OCI-LY3 (cell line): Measurements from ENCODE around the gene PRR14L.
A peak's percentile ranks its signal among the peaks of the same experiment; 100 is the strongest.

Experiments used
- H2AFZ ChIP-seq: fragments of 200-600, 300-600 bp; shearing (Covaris generic); 2 replicates; pipeline ENCODE4 v1.6.0; 2014; ENCODE audit warnings: antibody characterized with exemption, low read depth, low read length
- H3K27ac ChIP-seq: fragments of 200-600, 300-600 bp; sonication (generic); 2 replicates; pipeline ENCODE4 v1.5.1; 2014; ENCODE audit warnings: mild to moderate bottlenecking, low read length, moderate library complexity, mixed read lengths
- H3K27me3 ChIP-seq: fragments of 200-600, 300-600 bp; sonication (generic); 2 replicates; pipeline ENCODE4 v1.6.1; 2014; ENCODE audit warnings: low read depth, low read length, mixed read lengths
- H3K36me3 ChIP-seq: fragments of 200-600, 300-600 bp; sonication (generic); replicated peaks from 2 replicates; pipeline ENCODE3; 2014; ENCODE audit warnings: low read depth, low read length, mixed read lengths
- H3K4me1 ChIP-seq: fragments of 300-600, 200-600 bp; sonication (generic); 2 replicates; pipeline ENCODE4 v1.6.1; 2014; ENCODE audit warnings: low read length, mixed read lengths
- H3K4me2 ChIP-seq: fragments of 200-600, 300-600 bp; sonication (generic); 2 replicates; pipeline ENCODE4 v1.6.1; 2014; ENCODE audit warnings: low read length, mixed read lengths
- H3K4me3 ChIP-seq: fragments of 300-600, 200-600 bp; sonication (generic); 2 replicates; pipeline ENCODE4 v1.5.1; 2014; ENCODE audit warnings: antibody characterized with exemption, mild to moderate bottlenecking, low read length, moderate library complexity
- H3K79me2 ChIP-seq: fragments of 300-600, 200-600 bp; shearing (Covaris generic); 2 replicates; pipeline ENCODE4 v1.6.1; 2014; ENCODE audit warnings: mild to moderate bottlenecking, low read length, mixed read lengths
- H3K9ac ChIP-seq: fragments of 300-600, 200-600 bp; shearing (Covaris generic); 2 replicates; pipeline ENCODE4 v1.6.0; 2014; ENCODE audit warnings: mild to moderate bottlenecking, low read length, moderate library complexity
- H3K9me3 ChIP-seq: fragments of 200-600, 300-600 bp; shearing (Covaris generic); 2 replicates; pipeline ENCODE4 v1.6.1; 2014; ENCODE audit warnings: low read length, mixed read lengths; ENCODE audit not compliant: insufficient read depth
- H4K20me1 ChIP-seq: fragments of 200-600, 300-600 bp; sonication (generic); 2 replicates; pipeline ENCODE4 v1.6.1; 2016; ENCODE audit warnings: low read length, mixed read lengths; ENCODE audit not compliant: insufficient read depth
- EZH2phosphoT487 ChIP-seq: fragments of 200-600 bp; shearing (Covaris generic); IDR thresholded peaks from 2 replicates; pipeline ENCODE4 v1.6.1; 2018; ENCODE audit warnings: antibody characterized with exemption, mixed run types, low read depth
- TF ChIP-seq, protein P1 (sequence below): fragments of 200-600, 300-600 bp; sonication (generic); IDR thresholded peaks from 2 replicates; pipeline ENCODE4 v1.5.1; 2014; ENCODE audit warnings: antibody characterized with exemption, low read length, low read depth

PRR14L gene

DNA sequence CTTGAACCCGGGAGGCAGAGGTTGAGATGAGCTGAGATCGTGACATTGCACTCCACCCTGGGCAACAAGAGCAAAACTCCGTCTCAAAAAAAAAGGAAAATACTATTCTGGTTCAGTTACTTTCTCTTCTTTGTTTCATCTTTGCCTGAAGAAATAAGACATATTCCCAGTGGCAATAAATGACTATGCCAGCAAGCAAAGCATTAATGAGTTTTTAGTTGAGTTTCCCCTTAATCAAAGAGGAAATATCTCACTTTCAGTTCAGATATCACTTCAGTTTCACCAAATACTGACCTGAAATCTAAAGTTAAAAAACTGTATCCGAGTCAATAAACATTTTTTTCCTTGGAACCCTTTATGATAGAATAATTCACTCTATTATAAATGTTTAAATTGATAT, 98.3 kb downstream of the PRR14L start:
- Histone ChIP-seq H3K4me1 (peaks cover 58% of the 10 kb centered on the region), H3K27ac (peak overlapping the region; percentile 88), H3K4me3 (peak overlapping the region; percentile 55)

DNA sequence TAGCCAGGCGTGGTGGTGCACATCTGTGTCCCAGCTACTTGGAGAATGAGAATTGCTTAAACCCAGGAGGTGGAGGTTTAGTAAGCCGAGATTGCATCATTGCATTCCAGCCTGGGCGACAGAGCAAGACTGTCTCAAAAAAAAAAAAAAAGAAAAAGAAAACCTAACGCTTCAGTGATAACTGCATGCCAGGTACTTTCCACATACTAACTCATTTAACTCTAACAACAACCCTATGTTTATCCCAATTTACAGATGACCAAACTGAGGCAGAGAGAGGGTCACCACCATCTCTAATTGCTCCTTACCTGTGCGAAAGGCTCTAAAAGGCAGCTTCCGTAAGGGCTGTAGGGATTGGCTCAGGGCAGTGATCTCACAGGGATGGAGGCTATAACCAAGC, 99.5 kb downstream of the PRR14L start:
- Histone ChIP-seq H3K36me3 (peaks cover 28% of the 10 kb centered on the region), H3K4me3 (no peak overlapping the region), H3K9ac (no peak overlapping the region), H3K27me3 (no peaks in the 10 kb centered on the region), H2AFZ (no peak overlapping the region), H3K9me3 (no peaks in the 10 kb centered on the region), H3K4me1 (peaks cover 66% of the 10 kb centered on the region), H3K27ac (no peak overlapping the region), H3K4me2 (peak overlapping the region; percentile 13; the same call in 1 of the 2 replicates), H3K79me2 (peaks cover 68% of the 10 kb centered on the region), H4K20me1 (peaks cover 9% of the 10 kb centered on the region; the same call in 1 of the 2 replicates)
- no peak for TF ChIP-seq EZH2phosphoT487
- TF ChIP-seq, protein P1, sequence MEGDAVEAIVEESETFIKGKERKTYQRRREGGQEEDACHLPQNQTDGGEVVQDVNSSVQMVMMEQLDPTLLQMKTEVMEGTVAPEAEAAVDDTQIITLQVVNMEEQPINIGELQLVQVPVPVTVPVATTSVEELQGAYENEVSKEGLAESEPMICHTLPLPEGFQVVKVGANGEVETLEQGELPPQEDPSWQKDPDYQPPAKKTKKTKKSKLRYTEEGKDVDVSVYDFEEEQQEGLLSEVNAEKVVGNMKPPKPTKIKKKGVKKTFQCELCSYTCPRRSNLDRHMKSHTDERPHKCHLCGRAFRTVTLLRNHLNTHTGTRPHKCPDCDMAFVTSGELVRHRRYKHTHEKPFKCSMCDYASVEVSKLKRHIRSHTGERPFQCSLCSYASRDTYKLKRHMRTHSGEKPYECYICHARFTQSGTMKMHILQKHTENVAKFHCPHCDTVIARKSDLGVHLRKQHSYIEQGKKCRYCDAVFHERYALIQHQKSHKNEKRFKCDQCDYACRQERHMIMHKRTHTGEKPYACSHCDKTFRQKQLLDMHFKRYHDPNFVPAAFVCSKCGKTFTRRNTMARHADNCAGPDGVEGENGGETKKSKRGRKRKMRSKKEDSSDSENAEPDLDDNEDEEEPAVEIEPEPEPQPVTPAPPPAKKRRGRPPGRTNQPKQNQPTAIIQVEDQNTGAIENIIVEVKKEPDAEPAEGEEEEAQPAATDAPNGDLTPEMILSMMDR: no peak

More for the DNA sequence above, 98.3 kb downstream of the PRR14L start:
- H3K9me3 ChIP-seq: no peaks in the 10 kb centered on the region
- peaks cover 74% of the 10 kb centered on the region for H3K79me2 ChIP-seq
- H3K4me2 ChIP-seq: peak overlapping the region; percentile 65
- H3K36me3 ChIP-seq: peaks cover 25% of the 10 kb centered on the region
- H2AFZ ChIP-seq: no peak overlapping the region
- no peak for TF ChIP-seq EZH2phosphoT487
- TF ChIP-seq, protein P1: no peak
- H4K20me1 ChIP-seq: peaks cover 4% of the 10 kb centered on the region; the same call in 1 of the 2 replicates
- H3K27me3 ChIP-seq: no peaks in the 10 kb centered on the region
- peak overlapping the region; percentile 43 for H3K9ac ChIP-seq

DNA sequence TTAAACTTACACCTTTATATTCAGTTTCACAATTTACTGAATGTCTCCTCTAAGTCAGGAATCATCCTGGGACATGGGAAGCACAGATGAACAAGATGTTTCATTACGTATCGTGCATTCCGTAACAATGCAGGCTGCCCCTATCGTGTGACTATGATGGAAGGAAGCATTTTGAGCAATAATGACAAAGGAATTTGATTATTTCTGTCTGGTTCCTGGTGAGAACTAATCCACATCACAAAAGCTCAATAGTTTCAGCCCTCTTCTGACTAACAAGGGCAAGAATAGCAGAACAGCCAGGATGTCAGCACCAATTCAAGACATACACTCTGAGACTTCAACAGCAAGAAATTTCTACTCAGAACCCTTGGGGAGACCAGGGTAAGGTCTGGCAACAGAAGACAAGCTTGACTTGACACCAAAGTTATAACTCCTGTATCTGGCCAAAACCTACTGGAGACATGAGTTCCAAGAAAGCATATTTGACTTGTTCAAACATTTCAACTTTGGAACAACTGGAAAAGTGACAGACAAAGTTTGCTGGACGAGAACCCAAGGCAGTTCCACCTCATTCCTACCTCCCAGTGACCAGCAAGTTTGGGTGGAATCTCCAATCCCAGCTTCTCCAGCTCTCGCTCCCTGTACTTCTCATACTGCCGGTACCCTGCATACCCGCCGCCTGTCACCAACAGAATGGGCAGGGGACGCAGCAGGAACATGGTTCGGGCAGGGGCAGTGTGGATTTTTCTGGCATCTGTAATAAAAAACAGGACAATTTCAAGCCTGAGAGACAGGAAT, 102.2 kb downstream of the PRR14L start:
- no peak overlapping the region for H3K9ac ChIP-seq
- H3K79me2 ChIP-seq: peaks cover 48% of the 10 kb centered on the region
- H3K4me3 ChIP-seq: no peak overlapping the region
- H4K20me1 ChIP-seq: peaks cover 9% of the 10 kb centered on the region; the same call in 1 of the 2 replicates
- H2AFZ ChIP-seq: no peak overlapping the region
- no peak overlapping the region for H3K4me2 ChIP-seq
- H3K36me3 ChIP-seq: peaks cover 33% of the 10 kb centered on the region
- no peak overlapping the region for H3K27ac ChIP-seq
- peaks cover 47% of the 10 kb centered on the region for H3K4me1 ChIP-seq
- H3K27me3 ChIP-seq: no peaks in the 10 kb centered on the region
- no peaks in the 10 kb centered on the region for H3K9me3 ChIP-seq
- TF ChIP-seq, protein P1: no peak
- TF ChIP-seq EZH2phosphoT487: no peak

DNA sequence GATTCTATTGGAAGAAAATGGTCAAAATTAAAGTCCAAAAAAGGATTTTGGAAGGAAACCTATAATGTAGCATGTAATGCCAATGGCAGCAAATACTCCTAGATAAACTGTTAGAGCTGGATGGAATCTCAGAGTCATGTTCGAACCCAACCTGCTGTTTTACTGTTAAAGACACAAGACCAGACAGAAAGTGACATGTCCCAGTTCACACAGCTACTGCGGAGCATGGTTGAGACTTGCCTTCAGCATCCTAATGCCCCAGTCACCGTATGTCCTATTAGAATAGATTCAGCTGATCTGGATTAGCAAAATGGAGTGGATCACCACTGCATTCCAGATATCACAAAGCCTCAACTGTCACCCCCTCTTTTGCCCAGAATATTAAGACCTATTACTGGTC, 102.9 kb downstream of the PRR14L start:
- H2AFZ ChIP-seq: no peak overlapping the region
- H3K79me2 ChIP-seq: peaks cover 43% of the 10 kb centered on the region
- H3K4me2 ChIP-seq: peak overlapping the region; percentile 28
- H4K20me1 ChIP-seq: peaks cover 9% of the 10 kb centered on the region; the same call in 1 of the 2 replicates
- H3K27ac ChIP-seq: 0 out of 2 replicates have a peak overlapping the region, but pooled peaks have one; percentile 28
- H3K36me3 ChIP-seq: peaks cover 33% of the 10 kb centered on the region
- no peak overlapping the region for H3K4me3 ChIP-seq
- H3K4me1 ChIP-seq: peaks cover 41% of the 10 kb centered on the region
- no peaks in the 10 kb centered on the region for H3K9me3 ChIP-seq
- no peaks in the 10 kb centered on the region for H3K27me3 ChIP-seq
- no peak for TF ChIP-seq EZH2phosphoT487
- TF ChIP-seq, protein P1: no peak
- H3K9ac ChIP-seq: no peak overlapping the region
